ENCODE results near the gene RPS15.

DNA sequence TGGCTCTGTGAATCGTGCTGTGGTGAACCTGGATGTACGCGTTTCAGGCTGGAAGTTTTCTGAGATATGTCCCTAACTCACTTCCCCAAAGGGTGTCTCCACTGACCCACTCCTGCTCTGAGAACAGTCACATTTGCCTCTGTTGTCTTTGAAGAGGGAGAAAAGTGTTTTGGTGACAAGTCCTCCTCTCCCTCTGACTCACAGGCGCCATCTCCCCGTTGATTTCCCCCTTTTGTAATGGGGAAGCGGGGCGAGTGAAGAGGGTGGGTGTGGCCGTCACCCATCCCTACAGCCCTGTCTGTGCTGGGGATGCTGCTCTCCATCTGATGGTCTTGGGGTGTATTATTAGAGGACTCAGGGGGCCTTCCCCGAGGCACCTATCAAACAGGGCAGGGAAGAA lies 21.3 kb downstream of the RPS15 start:
- TF ChIP-seq, protein P1, sequence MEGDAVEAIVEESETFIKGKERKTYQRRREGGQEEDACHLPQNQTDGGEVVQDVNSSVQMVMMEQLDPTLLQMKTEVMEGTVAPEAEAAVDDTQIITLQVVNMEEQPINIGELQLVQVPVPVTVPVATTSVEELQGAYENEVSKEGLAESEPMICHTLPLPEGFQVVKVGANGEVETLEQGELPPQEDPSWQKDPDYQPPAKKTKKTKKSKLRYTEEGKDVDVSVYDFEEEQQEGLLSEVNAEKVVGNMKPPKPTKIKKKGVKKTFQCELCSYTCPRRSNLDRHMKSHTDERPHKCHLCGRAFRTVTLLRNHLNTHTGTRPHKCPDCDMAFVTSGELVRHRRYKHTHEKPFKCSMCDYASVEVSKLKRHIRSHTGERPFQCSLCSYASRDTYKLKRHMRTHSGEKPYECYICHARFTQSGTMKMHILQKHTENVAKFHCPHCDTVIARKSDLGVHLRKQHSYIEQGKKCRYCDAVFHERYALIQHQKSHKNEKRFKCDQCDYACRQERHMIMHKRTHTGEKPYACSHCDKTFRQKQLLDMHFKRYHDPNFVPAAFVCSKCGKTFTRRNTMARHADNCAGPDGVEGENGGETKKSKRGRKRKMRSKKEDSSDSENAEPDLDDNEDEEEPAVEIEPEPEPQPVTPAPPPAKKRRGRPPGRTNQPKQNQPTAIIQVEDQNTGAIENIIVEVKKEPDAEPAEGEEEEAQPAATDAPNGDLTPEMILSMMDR (conservative IDR thresholded peaks at IDR 0.05; ENCODE audit: low read length), result no peak
- TF ChIP-seq EZH2phosphoT487 (IDR thresholded peaks at IDR 0.05; ENCODE audit: borderline replicate concordance), result no peak
